HG02588 (cell line): ENCODE results near the gene NPY4R.
"Not testable (repeated sequence)": the region's sequence is repeated elsewhere in the genome, so short reads cannot be mapped to it uniquely, and the experiment has no call there.

Source experiments
- ATAC-seq: cut with Tn5 transposase; IDR thresholded peaks from one replicate; pipeline ENCODE4 v1.9.1; 2021; ENCODE audit warnings: mild to moderate bottlenecking, moderate library complexity; ENCODE audit not compliant: unreplicated experiment

The NPY4R gene

GRCh38 chr10:46465765-46466164, at the start of gene NPY4R:
NPY4R (minus strand) TSS chr10:46465958; CDS start chr10:46462635, 3,323 bp downstream.
- not testable (repeated sequence) for ATAC-seq

- ATAC-seq, result no peak
Measured at GRCh38 chr10:46515366-46515765, 49.6 kb upstream of the NPY4R start.

GRCh38 chr10:46514899-46515298, 49.1 kb upstream of the NPY4R start:
- ATAC-seq, result no peak

- no peak for ATAC-seq
Measured at GRCh38 chr10:46514431-46514861, 48.7 kb upstream of the NPY4R start.

- not testable (repeated sequence) for ATAC-seq
Measured at GRCh38 chr10:46513333-46513732, 47.6 kb upstream of the NPY4R start.

GRCh38 chr10:46512725-46513124, 47.0 kb upstream of the NPY4R start:
- not testable (repeated sequence) for ATAC-seq

GRCh38 chr10:46512002-46512401, 46.2 kb upstream of the NPY4R start:
- ATAC-seq, result not testable (repeated sequence)

- ATAC-seq, result not testable (repeated sequence)
Measured at GRCh38 chr10:46499990-46500389, 34.2 kb upstream of the NPY4R start.

- ATAC-seq, result not testable (repeated sequence)
Measured at GRCh38 chr10:46498985-46499703, 33.4 kb upstream of the NPY4R start.

- not testable (repeated sequence) for ATAC-seq
Measured at GRCh38 chr10:46497878-46498277, 32.1 kb upstream of the NPY4R start.

GRCh38 chr10:46497401-46497800, 31.6 kb upstream of the NPY4R start:
- ATAC-seq, result not testable (repeated sequence)

- ATAC-seq, result not testable (repeated sequence)
Measured at GRCh38 chr10:46491364-46492114, 25.8 kb upstream of the NPY4R start.

- ATAC-seq, result not testable (repeated sequence)
Measured at GRCh38 chr10:46490285-46490684, 24.5 kb upstream of the NPY4R start.

- not testable (repeated sequence) for ATAC-seq
Measured at GRCh38 chr10:46486459-46486858, 20.7 kb upstream of the NPY4R start.

- ATAC-seq, result not testable (repeated sequence)
Measured at GRCh38 chr10:46474746-46475320, 9.1 kb upstream of the NPY4R start.

- not testable (repeated sequence) for ATAC-seq
Measured at GRCh38 chr10:46473758-46474157, 8.0 kb upstream of the NPY4R start.

- ATAC-seq, result not testable (repeated sequence)
Measured at GRCh38 chr10:46470134-46470533, 4.4 kb upstream of the NPY4R start.

- ATAC-seq, result not testable (repeated sequence)
Measured at GRCh38 chr10:46468119-46468809, 2.5 kb upstream of the NPY4R start.

GRCh38 chr10:46463608-46464007, 2.1 kb downstream of the NPY4R start:
- not testable (repeated sequence) for ATAC-seq

GRCh38 chr10:46462276-46462675, 3.5 kb downstream of the NPY4R start:
- not testable (repeated sequence) for ATAC-seq

GRCh38 chr10:46459579-46459978, 6.2 kb downstream of the NPY4R start:
- ATAC-seq, result not testable (repeated sequence)
